ENCODE results near the gene CXCL12.

DNA sequence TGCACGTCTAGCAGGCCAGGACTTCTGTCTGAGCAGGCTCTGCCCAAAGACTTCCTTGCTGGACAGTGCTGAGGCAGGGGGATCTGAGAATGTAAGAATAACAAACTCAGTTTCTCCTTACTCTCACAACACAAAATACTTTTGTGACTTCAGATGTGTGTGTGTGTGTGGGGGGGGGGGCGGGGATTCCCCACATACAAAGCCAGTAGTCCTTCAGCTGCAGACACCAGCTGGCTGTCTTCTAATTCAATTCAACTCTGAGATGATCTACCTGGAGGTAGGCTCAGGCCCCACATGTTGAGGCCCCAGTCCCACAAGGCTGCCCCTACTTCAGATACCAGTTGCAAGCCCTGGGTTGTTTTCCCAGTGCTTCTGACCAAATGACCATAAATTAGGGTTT, 4.7 kb upstream of the CXCL12 start:
- TF ChIP-seq PATZ1 (CRISPR knock-in tag; IDR thresholded peaks at IDR 0.05; ENCODE audit: borderline replicate concordance) (no peak), ZFP3 (CRISPR knock-in tag; IDR thresholded peaks at IDR 0.05) (no peak), RARB (CRISPR knock-in tag; IDR thresholded peaks at IDR 0.05) (no peak), ZC3H10 (CRISPR knock-in tag; IDR thresholded peaks at IDR 0.05) (no peak), ISL1 (CRISPR knock-in tag; IDR thresholded peaks at IDR 0.05) (no peak), TOX (CRISPR knock-in tag; IDR thresholded peaks at IDR 0.05; ENCODE audit: borderline replicate concordance) (no peak), OSR1 (CRISPR knock-in tag; IDR thresholded peaks at IDR 0.05) (no peak), PPARA (CRISPR knock-in tag; IDR thresholded peaks at IDR 0.05; ENCODE audit: borderline replicate concordance) (no peak), BACH2 (CRISPR knock-in tag; IDR thresholded peaks at IDR 0.05; ENCODE audit: borderline replicate concordance) (no peak)
- TF ChIP-seq, protein P1, sequence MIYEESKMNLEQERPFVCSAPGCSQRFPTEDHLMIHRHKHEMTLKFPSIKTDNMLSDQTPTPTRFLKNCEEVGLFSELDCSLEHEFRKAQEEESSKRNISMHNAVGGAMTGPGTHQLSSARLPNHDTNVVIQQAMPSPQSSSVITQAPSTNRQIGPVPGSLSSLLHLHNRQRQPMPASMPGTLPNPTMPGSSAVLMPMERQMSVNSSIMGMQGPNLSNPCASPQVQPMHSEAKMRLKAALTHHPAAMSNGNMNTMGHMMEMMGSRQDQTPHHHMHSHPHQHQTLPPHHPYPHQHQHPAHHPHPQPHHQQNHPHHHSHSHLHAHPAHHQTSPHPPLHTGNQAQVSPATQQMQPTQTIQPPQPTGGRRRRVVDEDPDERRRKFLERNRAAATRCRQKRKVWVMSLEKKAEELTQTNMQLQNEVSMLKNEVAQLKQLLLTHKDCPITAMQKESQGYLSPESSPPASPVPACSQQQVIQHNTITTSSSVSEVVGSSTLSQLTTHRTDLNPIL (CRISPR knock-in tag; IDR thresholded peaks at IDR 0.05; ENCODE audit: low read depth) = no peak
